HG03457 (cell line): ENCODE data around the gene OTOA.
"Not testable (repeated sequence)": the region's sequence is repeated elsewhere in the genome, so short reads cannot be mapped to it uniquely, and the experiment has no call there.

Experiments used
- ATAC-seq: cut with Tn5 transposase; IDR thresholded peaks from one replicate; pipeline ENCODE4 v1.9.1; 2021; ENCODE audit warnings: moderate number of reproducible peaks; ENCODE audit not compliant: unreplicated experiment

OTOA gene

GRCh38 chr16:21717608-21718007, 53.8 kb downstream of the OTOA start:
- no peak for ATAC-seq

GRCh38 chr16:21719283-21719682, 55.5 kb downstream of the OTOA start:
- no peak for ATAC-seq

GRCh38 chr16:21720533-21720932, 56.8 kb downstream of the OTOA start:
- no peak for ATAC-seq

GRCh38 chr16:21722771-21723455, 59.1 kb downstream of the OTOA start:
- ATAC-seq: no peak

GRCh38 chr16:21723532-21723931, 59.8 kb downstream of the OTOA start:
- no peak for ATAC-seq

GRCh38 chr16:21727344-21727743, 63.6 kb downstream of the OTOA start:
- ATAC-seq: no peak

- ATAC-seq: not testable (repeated sequence)
These were observed 67.5 kb downstream of the OTOA start for GRCh38 chr16:21731233-21731632.

GRCh38 chr16:21740637-21741036, 76.9 kb downstream of the OTOA start:
- not testable (repeated sequence) for ATAC-seq

- ATAC-seq: not testable (repeated sequence)
These were observed 92.7 kb downstream of the OTOA start for GRCh38 chr16:21756192-21757079.

GRCh38 chr16:21757080-21757671, 93.4 kb downstream of the OTOA start:
- ATAC-seq: not testable (repeated sequence)

- ATAC-seq: not testable (repeated sequence)
These were observed 104.5 kb downstream of the OTOA start for GRCh38 chr16:21768280-21768679.

- not testable (repeated sequence) for ATAC-seq
These were observed 105.0 kb downstream of the OTOA start for GRCh38 chr16:21768810-21769209.

- not testable (repeated sequence) for ATAC-seq
These were observed 105.5 kb downstream of the OTOA start for GRCh38 chr16:21769284-21769683.

- not testable (repeated sequence) for ATAC-seq
These were observed 106.8 kb downstream of the OTOA start for GRCh38 chr16:21770584-21770983.

GRCh38 chr16:21772547-21773206, 108.9 kb downstream of the OTOA start:
- ATAC-seq: not testable (repeated sequence)

- ATAC-seq: not testable (repeated sequence)
These were observed 109.4 kb downstream of the OTOA start for GRCh38 chr16:21773207-21773553.

GRCh38 chr16:21780525-21780924, 116.8 kb downstream of the OTOA start:
- ATAC-seq: not testable (repeated sequence)

GRCh38 chr16:21790506-21790905, 126.7 kb downstream of the OTOA start:
- ATAC-seq: not testable (repeated sequence)

- ATAC-seq: not testable (repeated sequence)
These were observed 129.5 kb downstream of the OTOA start for GRCh38 chr16:21793310-21793709.

GRCh38 chr16:21798601-21799000, 134.8 kb downstream of the OTOA start:
- not testable (repeated sequence) for ATAC-seq
